Mammary epithelial cell (primary cell): ENCODE data around the gene PARVA.

Experiments
- EZH2 ChIP-seq: IDR thresholded peaks from 2 replicates; pipeline ENCODE4 v1.6.1; 2012; ENCODE audit warnings: low read length, inconsistent platforms, borderline replicate concordance
- TF ChIP-seq, protein P1 (sequence below), 2 donors: IDR thresholded peaks in 1 of 2; conservative IDR thresholded peaks in 1 of 2; 2 replicates each; pipeline ENCODE4 v1.5.1; 2011 to 2012; ENCODE audit warnings: inconsistent platforms in 2 of 2, low read length in 2 of 2, mild to moderate bottlenecking in 2 of 2, control low read depth in 1 of 2, low read depth in 1 of 2; ENCODE audit not compliant: insufficient read depth in 1 of 2; ENCODE audit errors: extremely low read depth in 1 of 2

DNA sequence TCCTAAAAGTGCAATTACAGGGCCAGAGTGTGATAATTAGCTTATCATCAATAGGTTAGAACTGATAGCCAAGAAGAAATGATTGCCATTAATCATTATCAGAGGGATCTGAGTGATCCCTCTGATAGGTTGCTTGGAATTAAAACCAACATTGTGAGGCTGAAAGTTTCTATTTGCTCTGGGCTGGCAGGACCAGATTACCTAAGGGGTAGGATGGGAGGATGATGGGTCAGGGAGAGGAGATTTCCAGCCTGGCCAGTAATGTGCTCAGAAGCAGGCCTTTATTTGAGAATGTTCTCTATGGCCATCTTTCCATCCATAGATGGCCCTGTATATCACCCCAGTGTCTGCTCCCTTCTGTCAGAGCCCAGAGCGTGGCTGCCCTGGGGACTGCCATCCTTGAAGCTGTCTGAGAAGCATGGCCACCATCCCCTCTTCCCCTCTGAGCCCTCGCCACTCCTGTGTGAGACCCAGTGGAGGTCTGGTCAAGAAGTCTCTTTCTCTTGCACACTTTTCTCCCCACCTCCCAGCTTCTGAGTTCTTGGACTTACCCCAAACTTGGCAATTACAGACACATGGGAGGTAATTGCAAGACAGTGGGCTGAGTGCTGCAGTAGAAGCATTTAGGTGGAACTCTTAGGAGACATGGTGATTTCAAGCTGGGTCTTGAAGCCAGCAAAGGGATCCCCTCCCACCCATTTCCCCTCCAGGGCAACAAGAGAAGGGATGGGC is 11.7 kb downstream of the PARVA start:
- TF ChIP-seq, protein P1, sequence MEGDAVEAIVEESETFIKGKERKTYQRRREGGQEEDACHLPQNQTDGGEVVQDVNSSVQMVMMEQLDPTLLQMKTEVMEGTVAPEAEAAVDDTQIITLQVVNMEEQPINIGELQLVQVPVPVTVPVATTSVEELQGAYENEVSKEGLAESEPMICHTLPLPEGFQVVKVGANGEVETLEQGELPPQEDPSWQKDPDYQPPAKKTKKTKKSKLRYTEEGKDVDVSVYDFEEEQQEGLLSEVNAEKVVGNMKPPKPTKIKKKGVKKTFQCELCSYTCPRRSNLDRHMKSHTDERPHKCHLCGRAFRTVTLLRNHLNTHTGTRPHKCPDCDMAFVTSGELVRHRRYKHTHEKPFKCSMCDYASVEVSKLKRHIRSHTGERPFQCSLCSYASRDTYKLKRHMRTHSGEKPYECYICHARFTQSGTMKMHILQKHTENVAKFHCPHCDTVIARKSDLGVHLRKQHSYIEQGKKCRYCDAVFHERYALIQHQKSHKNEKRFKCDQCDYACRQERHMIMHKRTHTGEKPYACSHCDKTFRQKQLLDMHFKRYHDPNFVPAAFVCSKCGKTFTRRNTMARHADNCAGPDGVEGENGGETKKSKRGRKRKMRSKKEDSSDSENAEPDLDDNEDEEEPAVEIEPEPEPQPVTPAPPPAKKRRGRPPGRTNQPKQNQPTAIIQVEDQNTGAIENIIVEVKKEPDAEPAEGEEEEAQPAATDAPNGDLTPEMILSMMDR (conservative IDR thresholded peaks at IDR 0.05 in 1 of 2, IDR thresholded peaks at IDR 0.05 in 1 of 2; ENCODE audit: extremely low read depth in 1 of 2, insufficient read depth in 1 of 2, low read depth in 1 of 2, low read length in 2 of 2): no peak
- no peak for TF ChIP-seq EZH2
